Stimulated activated CD4-positive, alpha-beta T cell treated with anti-CD3 and anti-CD28 coated beads, TNF-alpha, amount 100 ng/mL, for 4 hours (primary cell): ENCODE results near the gene KREMEN2.

Source experiments
- DNase-seq, 3 experiments: peaks; one replicate each; pipeline ENCODE4 v3.0.0-alpha.2; 2020; ENCODE audit warnings: low read depth in 3 of 3

KREMEN2 gene

DNA sequence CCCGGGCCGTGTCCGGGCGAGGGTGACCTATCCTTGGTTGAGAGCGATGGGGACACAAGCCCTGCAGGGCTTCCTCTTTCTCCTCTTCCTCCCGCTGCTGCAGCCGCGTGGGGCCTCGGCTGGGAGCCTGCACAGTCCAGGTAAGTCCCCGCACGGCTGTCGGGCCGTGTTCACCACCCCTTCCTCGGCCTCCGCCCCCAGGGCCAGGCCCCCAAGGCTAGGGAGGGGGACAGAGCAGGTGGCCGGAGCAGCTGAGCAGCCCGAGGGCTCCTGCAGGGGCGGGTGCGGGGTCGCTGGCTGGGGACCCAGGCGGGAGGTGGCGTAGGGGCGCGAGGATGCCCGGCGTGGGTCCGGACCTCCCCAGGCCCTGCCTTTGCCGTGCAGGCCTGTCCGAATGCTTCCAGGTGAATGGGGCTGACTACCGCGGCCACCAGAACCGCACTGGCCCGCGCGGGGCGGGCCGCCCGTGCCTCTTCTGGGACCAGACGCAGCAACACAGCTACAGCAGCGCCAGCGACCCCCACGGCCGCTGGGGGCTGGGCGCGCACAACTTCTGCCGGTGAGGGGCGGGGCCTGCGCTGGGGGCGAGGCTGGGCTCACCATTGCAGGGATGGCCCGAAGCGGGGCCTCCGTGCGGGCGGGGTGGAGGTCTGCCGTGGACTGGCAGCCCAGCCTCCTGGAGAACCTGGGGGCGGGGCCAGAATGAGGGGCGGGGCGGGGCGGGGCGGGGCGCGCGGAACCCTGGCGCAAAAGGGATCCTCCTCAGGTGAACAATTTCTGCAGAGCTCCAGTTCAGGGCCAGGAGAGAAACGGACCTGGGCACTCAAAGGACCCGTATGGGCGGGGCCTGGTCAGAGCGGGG, 631 bp downstream of the KREMEN2 start:
- DNase-seq, result peak in 1 of 3 experiments; percentile 38

GRCh38 chr16:2966043-2966807, 2.1 kb downstream of the KREMEN2 start:
- DNase-seq, result no peak

- no peak for DNase-seq
Measured at GRCh38 chr16:2966808-2967191, 2.7 kb downstream of the KREMEN2 start.

DNA sequence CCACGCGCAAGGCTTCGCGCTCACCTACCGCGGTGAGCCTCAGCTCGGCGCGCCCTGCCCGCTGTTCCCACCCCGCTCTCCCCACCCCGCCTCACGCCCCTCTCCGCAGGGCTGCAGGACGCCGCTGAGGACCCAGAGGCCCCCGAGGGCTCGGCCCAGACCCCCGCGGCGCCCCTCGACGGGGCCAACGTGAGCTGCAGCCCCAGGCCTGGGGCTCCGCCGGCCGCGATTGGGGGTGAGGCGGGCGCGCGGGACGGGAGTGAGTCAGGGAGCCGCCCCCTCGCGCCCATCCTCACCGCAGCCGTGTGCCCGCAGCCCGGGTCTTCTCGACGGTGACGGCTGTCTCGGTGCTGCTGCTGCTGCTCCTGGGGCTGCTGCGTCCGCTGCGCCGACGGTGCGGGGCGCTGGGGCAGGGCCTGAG, 3.1 kb downstream of the KREMEN2 start:
- DNase-seq, result no peak

DNA sequence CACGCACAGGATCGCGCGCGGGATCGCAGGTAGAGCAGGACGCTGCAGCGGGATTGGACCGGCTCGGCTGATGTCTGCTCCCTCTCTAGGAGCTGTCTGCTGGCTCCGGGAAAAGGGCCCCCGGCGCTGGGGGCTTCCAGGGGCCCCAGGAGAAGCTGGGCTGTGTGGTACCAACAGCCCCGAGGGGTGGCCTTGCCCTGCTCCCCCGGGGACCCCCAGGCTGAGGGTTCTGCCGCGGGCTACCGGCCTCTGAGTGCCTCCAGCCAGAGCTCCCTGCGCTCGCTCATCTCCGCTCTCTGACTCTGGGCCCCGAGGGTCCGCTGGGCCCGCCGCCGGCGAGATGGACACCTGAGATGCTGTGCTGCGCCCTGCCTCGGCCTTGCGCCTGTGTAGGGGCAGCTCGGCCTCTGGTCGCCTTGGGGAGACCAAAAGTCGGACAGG, 3.7 kb downstream of the KREMEN2 start:
- no peak for DNase-seq

DNA sequence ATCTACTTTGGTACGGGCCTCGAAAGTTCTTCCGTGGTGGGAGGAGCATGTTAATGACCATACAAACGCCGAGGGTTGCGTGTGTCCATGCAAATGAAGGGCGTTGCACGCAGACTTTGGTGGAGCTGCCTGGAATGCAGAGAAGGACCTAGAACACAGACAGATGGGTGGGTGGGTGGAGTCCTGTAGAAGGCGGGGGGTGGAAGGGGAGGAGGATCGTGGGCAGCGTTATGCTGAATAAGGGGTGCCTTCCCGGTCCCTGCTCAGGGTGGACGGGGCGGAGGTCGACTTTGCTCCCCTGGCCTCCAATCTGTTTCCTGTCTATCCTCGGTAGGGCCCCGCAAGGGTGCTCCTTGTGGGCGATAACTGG, 4.3 kb downstream of the KREMEN2 start:
- DNase-seq, result no peak

DNA sequence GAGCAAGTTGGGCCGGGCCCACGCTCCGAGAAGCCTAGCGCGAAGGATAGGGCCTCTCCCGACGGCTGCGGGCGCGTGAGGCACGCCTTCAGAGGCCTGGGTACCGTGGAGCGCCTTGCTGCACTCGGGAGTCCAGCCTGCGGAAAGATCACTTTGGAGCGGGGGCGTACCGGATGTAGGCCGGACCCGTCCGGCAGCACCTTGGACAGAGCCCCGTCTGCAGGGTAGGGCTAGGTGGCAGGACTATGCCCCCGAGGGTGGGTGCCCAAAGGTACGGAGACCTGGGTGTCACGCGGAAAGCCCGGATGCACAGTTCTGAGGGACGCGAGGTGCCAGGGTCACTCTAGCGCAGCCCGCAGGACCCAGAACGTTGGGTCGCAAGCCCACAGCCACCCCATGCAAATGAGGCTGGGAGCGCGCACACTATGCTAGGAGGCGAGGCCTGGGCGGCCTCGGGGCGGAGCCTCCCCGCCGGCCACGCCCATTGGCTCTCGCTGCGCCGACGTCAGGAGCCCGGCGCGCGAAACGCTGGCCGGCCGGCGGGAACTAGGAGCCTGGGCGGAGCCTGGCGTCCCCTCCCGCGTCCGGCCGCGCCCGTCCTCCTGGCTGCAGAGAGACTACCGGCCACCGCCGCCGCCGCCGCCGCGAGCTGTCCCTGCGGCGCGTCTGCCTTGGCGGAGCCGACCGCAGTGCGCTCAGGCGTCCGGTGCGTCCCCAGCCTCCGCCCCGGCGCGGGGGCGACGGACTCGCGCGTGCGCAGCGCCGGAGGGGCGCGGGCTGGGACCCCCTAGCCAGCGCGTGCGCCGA, 4.9 kb downstream of the KREMEN2 start, which contains the start of gene PAQR4:
Gene PAQR4 (plus strand): TSS at position 611 of the 807 bp plus-strand sequence. CDS start 327 bp downstream, outside the sequence.
- peak; percentile 58 to 64 (median 58) for DNase-seq

DNA sequence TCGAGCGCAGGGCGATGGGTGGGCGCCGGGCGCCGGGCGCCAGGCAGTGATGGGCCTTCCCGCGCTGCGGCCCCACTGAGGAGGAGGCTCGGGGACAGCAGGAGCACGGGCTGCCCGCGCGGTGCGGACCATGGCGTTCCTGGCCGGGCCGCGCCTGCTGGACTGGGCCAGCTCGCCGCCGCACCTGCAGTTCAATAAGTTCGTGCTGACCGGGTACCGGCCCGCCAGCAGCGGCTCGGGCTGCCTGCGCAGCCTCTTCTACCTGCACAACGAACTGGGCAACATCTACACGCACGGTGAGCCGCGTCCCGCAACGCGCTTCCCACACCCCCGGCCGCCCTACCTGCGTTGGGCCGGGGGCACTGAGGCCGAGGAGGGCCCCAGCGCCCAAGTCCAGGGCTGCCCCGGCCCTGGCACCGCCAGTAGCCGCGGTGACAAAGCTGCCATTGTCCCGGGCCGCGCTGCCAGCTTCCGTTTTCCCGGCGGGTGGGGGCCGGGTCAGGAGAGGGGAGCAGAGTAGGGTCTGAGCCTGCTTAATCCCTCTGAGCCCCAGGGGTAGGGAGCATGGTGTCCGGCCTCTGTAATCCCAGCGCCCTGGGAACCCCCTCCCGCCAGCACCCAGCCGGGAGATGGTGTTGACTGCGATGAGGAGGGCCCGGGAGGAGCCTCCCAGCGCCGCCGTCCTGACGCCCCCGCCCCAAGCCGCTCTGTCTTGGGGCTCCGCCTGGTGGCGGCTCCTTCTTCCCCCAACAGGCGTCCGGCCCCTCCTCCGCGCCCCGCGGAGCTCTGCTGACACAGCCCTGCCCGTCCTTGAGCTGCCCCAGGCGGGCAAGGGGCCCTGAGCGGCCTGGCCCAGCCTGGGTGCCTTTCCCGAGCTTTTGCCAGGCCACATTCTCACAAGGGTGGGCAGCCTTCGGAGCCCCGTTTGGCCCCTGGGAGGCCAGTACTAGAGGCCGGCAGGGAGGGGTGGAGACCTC, 5.8 kb downstream of the KREMEN2 start:
- peak; percentile 50 to 55 (median 50) for DNase-seq

DNA sequence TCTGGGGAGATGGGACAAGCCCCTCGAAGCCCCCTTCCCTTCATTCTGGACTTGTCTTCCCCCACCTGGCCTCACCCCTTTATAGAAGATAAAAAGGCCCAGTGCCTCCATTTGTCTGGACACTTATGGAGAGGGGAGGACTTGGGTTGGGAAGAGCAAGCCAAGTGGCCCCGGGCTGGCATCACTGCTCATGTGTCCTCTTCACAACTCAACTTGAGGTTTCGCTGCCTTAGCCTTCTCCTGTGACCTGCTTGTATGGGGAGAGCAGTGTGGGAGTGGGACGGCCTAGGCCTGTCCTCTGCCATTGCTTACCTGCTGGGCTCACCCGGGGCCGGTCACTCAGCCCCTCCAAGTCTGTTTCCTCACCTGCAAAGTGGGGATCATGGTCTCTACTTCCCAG, 6.5 kb downstream of the KREMEN2 start:
- DNase-seq, result no peak

DNA sequence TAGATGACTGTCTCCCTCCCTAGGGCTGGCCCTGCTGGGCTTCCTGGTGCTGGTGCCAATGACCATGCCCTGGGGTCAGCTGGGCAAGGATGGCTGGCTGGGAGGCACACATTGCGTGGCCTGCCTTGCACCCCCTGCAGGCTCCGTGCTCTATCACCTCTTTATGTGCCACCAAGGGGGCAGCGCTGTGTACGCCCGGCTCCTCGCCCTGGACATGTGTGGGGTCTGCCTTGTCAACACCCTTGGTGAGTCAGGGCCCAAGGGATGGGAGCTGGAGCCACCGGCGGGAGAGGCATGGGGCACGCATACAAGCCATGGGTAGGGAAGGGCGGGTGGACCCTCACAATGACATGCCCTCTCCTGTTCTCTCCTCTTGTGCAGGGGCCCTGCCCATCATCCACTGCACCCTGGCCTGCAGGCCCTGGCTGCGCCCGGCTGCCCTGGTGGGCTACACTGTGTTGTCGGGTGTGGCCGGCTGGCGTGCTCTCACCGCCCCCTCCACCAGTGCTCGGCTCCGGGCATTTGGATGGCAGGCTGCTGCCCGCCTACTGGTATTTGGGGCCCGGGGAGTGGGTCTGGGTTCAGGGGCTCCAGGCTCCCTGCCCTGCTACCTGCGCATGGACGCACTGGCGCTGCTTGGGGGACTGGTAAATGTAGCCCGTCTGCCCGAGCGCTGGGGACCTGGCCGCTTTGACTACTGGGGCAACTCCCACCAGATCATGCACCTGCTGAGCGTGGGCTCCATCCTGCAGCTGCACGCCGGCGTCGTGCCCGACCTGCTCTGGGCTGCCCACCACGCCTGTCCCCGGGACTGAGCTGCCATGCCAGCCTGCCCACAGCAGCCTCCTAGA, 7.3 kb downstream of the KREMEN2 start:
- no peak for DNase-seq

- no peak for DNase-seq
Measured at GRCh38 chr16:2971985-2972784, 8.1 kb downstream of the KREMEN2 start.

DNA sequence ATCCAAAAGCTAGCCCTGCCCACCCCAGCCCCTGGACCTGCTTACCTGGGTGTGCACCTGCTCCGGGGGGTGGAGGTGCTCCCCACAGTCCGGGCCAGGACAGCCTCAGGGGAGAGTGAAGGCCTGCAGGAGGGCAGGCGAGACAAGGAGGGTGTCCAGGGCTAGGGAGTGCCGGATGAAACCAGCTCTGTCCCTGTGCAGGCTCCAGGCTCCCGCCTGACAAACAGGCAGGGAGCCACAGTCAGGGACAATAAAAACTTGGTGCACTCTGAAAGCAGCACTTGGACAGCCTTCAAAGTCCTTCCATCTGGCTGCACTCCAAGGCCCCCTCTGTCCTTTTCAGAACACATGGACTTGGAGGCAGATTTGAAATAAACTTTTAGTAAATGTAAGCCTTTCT, 9.0 kb downstream of the KREMEN2 start:
- DNase-seq, result no peak

DNA sequence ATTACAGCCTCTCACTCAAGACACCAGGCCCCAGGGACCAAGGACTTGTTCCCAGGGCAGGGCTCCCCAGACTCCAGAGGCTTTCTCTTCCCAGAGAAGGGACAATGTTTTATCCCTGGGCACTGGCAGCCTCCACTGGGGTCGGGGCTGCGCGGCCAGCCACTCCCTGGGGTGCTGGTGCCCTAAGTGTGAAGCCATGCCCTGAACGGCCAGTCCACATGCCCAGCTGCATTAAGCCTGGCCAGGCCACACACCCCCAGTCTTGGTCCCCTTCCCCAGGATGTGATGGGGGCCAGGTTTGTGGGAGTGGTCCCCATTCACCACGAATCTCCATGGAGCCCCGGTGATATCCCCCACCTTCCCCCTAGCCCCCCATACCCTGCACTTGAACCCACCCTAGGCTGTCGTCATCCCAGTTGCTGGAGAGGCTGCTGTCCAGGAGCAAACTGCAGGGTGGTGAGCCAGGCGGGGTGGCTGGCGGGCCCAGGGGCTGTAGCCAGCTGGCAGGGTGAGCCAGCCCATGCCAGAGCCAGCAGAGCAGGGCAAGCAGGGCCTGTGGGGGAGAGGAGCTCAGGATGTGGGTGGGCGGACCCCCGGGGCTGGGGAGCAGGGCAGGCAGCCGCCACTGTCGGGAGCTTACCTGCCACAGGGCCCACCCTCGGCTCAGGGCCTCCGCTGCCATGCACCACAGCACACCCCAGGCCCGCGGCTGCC, 9.7 kb downstream of the KREMEN2 start:
- no peak for DNase-seq

GRCh38 chr16:2974319-2975056, 10.4 kb downstream of the KREMEN2 start:
- no peak for DNase-seq

- no peak for DNase-seq
Measured at GRCh38 chr16:2975161-2975795, 11.2 kb downstream of the KREMEN2 start.

DNA sequence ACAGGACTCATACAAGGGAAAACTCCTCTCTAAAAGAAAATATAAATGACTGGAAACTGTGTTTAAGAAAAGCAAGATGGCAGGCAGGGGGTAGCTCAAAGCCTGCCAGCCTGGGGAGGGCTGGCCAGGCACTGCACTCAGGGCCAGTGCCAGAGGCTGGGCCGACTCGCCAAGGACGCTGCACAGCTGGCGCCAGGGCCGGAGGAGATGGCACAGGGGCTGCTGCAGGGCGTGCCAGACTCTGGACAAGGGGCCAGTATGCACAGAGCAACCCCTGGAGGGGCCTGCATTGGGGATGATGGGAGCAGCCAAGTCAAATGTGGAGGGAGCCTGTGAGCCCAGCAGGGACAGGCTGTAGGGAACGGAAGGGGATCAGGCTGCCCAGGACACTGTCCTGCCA, 12.1 kb downstream of the KREMEN2 start:
- DNase-seq, result no peak

GRCh38 chr16:2976673-2977072, 12.6 kb downstream of the KREMEN2 start:
- no peak for DNase-seq
